CD4-positive, alpha-beta T cell treated with Interleukin-21 for 1 hour (primary cell): ENCODE data around the gene LDLRAD4.
"Not testable (repeated sequence)": the region's sequence is repeated elsewhere in the genome, so short reads cannot be mapped to it uniquely, and the experiment has no call there.

Experiments
- DNase-seq: peaks from one replicate; pipeline ENCODE4 v3.0.0-alpha.2; 2020

Gene LDLRAD4

DNA sequence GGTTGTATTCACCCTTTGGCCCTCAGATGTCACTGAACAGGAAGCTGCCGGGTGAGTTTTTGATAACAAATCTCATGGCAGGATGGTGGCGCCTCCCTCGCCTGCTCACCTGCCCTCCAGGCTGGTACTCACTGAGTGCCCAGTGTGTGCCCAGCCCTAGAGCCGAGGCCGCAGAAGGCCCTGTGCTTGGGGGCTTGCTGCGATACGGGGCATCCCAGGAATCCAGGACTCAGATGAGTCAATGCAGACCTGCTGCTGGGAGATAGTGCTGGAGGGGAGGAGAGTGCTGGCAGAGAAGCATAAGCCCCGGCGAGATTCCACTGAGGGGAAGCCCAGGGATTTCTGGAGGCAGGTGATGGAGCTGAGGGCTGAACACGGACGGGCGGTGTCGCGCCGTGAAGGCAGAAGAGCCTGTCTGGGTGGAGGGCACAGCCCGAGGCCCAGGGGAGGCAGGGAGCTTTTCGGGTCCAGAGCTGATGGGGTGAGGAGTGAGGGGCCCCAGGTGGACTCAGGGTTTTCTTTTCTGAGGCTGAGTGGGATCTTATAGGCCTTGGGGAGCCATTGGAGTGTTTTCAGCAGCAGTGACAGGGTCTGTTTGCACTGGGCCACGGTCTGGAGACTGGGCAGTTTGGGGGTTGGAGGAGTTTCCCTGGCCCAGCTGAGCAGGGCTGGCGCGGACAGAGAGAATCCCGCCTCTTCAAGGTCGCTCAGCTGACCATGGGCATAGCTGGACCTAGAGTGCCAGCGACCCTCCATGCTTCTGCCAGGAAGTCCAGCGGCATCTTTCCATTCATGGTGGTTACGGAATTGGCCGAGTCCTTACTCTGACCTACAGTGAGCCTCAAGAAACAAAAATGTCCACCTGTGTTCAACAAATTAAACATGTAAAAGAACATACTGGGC is 35.5 kb downstream of the LDLRAD4 start:
- no peak for DNase-seq

DNA sequence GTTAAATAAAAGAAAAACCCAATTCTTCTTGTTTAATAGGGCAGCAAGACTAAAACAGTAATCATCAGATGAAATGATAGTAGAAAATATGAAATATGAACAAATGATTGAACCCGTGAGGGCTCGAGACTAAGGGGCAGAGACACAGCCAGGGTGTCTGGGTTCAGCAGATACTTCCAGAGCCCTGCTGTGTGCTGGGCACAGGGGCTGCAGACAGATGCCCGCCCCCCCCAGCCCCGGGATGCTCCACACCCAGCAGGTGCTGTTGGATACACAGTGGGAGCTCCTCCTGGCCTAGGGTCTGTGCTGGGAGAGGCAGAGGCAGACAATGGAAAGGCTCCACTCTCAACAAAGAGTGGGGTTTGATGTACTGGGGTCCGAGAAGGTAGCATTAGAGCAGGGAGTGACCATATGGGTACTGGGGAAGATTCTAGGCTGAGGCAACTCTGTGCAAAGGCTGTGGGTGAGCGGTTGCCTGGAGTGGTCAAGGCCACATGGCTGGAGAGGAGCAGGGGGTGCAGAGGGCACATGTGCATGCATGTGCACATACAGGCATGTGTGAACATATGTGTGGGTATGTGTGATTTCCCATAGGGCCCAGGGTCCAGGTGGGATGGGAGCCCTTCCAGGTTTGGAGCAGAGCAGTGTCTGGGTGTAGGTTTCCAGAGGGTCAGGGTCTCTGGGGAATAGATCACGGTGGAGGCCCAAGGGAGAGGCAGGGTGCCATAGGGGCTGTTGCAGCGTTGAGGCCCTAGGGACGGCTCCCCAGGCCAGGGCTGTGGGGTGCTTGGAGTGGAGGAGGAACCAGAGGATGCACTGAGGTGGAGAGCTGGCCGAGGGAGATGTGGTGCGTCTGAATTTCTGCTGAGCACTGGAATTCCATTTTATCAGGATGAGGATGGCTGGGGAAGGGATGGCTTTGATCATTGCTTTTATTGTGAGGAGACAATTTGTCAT is 36.7 kb downstream of the LDLRAD4 start:
- DNase-seq, result no peak

DNA sequence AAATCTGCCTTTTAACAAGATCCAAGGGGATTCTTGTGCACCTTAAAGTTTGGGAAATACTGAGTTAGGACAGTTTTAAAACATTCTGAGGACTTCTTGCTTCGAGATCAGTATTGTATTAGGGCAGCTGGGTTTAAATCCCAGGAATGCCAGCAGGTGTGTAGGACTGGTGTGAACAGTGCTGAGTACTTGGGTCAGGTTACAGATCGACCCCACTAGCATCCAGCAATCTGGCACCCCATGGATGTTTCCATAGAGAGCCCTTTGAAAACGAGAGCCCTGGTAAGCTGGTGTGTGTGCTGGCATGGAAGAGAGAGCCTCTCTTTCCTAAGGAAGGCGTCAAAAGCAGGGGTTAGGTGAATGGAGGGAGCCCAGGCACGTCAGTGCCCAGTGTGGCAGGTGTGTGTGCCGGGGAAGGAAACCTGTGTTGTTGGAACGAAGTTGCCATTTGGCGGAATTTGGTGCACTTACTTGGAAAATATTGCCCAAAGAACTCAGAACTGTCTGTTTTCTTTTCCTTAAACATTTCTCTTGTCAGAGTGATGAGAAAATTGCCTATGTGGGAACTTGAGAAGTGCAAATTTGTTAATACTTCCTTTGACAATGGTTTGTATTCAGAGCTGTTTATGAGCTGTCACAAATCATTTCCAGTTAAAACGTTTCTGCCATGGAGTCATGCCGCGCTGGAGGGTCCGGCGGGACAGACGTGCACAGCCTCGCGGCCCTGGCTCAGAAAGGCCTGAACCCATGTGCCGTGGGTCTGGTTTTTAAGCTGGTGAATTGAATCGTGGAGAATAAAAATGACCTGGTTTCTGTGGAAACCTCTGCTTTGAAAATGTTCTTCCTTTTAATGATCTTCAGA is 38.1 kb downstream of the LDLRAD4 start:
- no peak for DNase-seq

- DNase-seq, result no peak
These were observed 38.9 kb downstream of the LDLRAD4 start for GRCh38 chr18:13257361-13257980.

- DNase-seq, result no peak
These were observed 40.4 kb downstream of the LDLRAD4 start for GRCh38 chr18:13258921-13259320.

DNA sequence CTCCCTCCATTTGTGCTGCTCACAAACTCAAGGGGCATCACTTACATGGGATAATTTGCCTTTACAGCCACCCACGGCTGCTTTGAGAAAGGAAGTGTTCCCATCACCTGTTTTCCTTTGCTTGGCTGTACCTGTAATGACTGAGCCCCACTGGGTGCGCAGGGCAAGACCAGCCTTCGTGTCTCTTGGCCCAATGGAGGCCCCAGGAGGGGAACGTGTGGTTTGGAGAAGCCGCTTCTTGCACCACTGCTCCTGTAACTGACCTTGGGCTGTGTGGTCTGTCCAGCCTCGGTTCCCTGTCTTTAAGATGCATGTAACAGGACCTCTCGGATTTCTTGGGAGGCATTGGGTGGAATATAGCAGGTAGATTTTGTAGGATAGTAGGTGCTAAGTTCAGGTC is 41.1 kb downstream of the LDLRAD4 start:
- DNase-seq, result no peak

- DNase-seq, result no peak
These were observed 41.8 kb downstream of the LDLRAD4 start for GRCh38 chr18:13260197-13260934.

GRCh38 chr18:13260935-13261640 is 42.5 kb downstream of the LDLRAD4 start:
- no peak for DNase-seq

GRCh38 chr18:13261661-13262357 is 43.2 kb downstream of the LDLRAD4 start:
- DNase-seq, result no peak

- not testable (repeated sequence) for DNase-seq
These were observed 43.8 kb downstream of the LDLRAD4 start for GRCh38 chr18:13262358-13262680.

- no peak for DNase-seq
These were observed 44.5 kb downstream of the LDLRAD4 start for GRCh38 chr18:13262839-13263691.

GRCh38 chr18:13264091-13265007 is 45.8 kb downstream of the LDLRAD4 start:
- DNase-seq, result no peak

DNA sequence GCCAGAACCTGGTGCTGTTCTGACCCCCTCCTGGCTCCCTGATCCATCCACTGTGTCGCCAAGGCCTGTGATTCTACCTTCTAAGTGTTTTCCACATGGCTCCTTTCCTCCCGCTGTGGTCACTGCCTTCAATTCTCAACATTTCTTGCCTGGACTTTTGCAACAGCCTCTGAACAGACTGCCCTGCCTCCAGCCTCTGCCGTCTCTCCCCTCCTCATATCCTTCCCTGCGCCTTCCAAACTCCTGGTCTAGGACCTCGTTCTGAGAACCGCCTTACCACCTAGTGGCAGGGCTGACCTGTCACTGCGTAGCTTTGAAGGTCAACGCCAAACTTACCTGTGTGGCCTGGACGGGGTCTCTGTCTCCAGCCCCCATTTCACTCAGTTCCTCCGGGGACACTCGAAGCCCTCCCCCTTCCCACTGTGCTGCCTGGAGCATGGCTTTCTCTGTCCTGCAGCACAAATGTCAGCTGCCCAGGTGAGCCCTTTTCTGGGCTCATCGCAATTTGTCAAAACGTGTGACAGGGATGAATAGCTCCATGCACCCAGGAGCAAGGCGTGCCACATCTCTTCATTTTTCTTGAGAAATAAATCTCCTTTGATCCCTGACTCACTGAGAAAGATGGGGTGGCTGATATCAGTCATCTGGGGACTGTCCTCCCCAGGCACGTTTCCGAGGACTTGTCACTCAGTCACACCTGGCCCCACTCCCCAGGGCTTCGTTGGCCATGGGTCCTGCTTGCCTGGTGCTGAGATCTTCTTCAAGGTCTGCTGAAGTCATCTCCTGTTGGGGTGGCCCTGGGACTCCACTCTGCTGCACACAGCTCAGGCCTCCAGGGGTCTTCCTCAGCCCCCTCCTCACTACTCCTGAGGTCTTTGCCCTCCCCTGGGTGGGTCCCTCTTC is 46.7 kb downstream of the LDLRAD4 start:
- no peak for DNase-seq

GRCh38 chr18:13265911-13266217 is 47.3 kb downstream of the LDLRAD4 start:
- no peak for DNase-seq

DNA sequence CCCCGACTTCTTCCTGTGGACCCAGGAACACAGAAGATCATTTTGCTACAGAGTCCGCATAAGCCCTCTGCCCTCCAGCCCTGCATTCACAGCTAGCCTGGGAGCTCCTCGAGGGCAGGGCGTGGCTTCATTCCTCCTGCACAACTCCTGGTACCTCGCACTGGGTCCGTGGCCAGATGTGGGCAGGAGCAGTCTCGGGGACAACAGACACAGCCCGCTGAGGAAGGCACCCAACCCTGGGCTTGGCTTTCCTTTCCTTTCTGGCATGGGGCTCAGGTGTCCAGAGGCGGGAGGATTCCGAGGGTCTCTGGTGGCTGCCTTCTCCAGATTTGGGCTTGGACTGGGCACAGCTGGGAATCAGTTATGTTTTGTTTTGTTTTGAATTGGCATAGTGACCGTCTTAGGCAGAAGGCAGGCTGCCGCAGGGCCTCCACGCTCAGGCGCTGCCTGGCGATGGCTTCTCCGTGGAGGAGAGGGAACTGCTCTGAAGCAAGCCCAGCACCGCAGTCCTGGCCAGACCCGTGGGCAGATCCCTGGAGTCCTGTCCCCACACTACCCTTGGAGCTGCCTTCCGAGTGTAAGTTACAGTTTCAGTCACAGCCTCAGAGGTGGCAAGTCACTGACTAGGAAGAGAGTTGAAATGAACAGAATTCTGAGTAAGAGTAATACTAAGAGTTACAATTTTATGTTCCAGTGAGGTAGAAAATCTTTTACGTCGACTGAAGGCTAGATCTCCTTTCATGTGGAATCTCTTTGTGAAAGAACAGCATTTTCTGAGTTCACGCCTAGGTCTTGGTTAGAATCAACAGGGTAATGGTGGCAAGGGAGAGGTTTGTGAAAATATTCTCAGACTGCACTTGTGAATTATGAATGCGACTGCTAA is 47.9 kb downstream of the LDLRAD4 start:
- DNase-seq, result peak; percentile 15

DNA sequence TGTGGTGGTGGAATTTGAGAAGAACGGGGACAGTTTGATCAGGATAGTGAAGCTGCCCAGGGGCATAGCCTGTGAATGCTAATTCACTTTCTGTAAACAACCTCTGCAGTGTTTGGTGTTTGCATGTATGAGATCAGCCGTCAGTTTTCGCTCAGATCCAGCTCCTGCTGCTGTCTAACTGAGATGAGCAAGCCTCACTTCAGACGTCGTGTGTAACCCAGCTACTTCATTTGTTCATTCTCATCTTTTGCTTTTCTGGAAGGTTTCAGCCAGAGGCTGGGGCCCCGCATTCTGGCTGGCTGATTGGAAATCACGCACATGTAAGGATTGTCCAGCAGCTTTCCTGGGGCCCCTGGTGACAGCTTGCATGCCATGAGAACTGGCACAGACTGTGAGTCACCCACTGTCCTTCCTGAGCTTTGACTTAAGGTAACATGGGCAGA is 48.9 kb downstream of the LDLRAD4 start:
- no peak for DNase-seq
